ENCODE results near the gene SLC35E3. TPM values are rescaled to one million over a fixed set of nuclear protein-coding genes. Genes with fewer than 3 reads are reported as not detected.
"Not testable (repeated sequence)": the region's sequence is repeated elsewhere in the genome, so short reads cannot be mapped to it uniquely, and the experiment has no call there.

The SLC35E3 gene
- total RNA-seq, 1 donor from 2014 or later = 3.8 TPM

GRCh38 chr12:68803948-68804656 lies 58.1 kb downstream of the SLC35E3 start:
- H3K4me3 ChIP-seq (ENCODE audit: low read depth, low read length) = no peak overlapping the region
- TF ChIP-seq CTCF (conservative IDR thresholded peaks at IDR 0.05; ENCODE audit: low read depth, low read length) = no peak
- DNase-seq (ENCODE audit: low read depth) = no peak

- H3K4me3 ChIP-seq (ENCODE audit: low read depth, low read length) = no peak overlapping the region
- no peak for TF ChIP-seq CTCF (conservative IDR thresholded peaks at IDR 0.05; ENCODE audit: low read depth, low read length)
- no peak for DNase-seq (ENCODE audit: low read depth)
These were observed 58.9 kb downstream of the SLC35E3 start for GRCh38 chr12:68804657-68805591.

- H3K4me3 ChIP-seq (ENCODE audit: low read depth, low read length) = no peak overlapping the region
- TF ChIP-seq CTCF (conservative IDR thresholded peaks at IDR 0.05; ENCODE audit: low read depth, low read length) = no peak
- no peak for DNase-seq (ENCODE audit: low read depth)
These were observed 59.7 kb downstream of the SLC35E3 start for GRCh38 chr12:68805592-68806120.

- DNase-seq (ENCODE audit: low read depth) = no peak
- TF ChIP-seq CTCF (conservative IDR thresholded peaks at IDR 0.05; ENCODE audit: low read depth, low read length) = no peak
- H3K4me3 ChIP-seq (ENCODE audit: low read depth, low read length) = no peak overlapping the region
These were observed 60.7 kb downstream of the SLC35E3 start for GRCh38 chr12:68806488-68807237.

GRCh38 chr12:68807274-68807575 lies 61.2 kb downstream of the SLC35E3 start:
- peak overlapping the region; percentile 99 for H3K4me3 ChIP-seq (ENCODE audit: low read depth, low read length)

GRCh38 chr12:68807576-68808387 lies 61.8 kb downstream of the SLC35E3 start, which contains the start of gene MDM2:
MDM2 (plus strand) TSS chr12:68808177; CDS start chr12:68808478, 301 bp downstream.
- H3K4me3 ChIP-seq (ENCODE audit: low read depth, low read length) = peak within 1 kb of the TSS; percentile 99
- DNase-seq (ENCODE audit: low read depth) = no peak
- peak; percentile 61 for TF ChIP-seq CTCF (conservative IDR thresholded peaks at IDR 0.05; ENCODE audit: low read depth, low read length)

More at GRCh38 chr12:68807274-68807575, 61.2 kb downstream of the SLC35E3 start:
- DNase-seq (ENCODE audit: low read depth) = not testable (repeated sequence)

Measured in epithelial cell of proximal tubule (primary cell).